ENCODE measurements around the gene TAL1.

TAL1 gene

DNA sequence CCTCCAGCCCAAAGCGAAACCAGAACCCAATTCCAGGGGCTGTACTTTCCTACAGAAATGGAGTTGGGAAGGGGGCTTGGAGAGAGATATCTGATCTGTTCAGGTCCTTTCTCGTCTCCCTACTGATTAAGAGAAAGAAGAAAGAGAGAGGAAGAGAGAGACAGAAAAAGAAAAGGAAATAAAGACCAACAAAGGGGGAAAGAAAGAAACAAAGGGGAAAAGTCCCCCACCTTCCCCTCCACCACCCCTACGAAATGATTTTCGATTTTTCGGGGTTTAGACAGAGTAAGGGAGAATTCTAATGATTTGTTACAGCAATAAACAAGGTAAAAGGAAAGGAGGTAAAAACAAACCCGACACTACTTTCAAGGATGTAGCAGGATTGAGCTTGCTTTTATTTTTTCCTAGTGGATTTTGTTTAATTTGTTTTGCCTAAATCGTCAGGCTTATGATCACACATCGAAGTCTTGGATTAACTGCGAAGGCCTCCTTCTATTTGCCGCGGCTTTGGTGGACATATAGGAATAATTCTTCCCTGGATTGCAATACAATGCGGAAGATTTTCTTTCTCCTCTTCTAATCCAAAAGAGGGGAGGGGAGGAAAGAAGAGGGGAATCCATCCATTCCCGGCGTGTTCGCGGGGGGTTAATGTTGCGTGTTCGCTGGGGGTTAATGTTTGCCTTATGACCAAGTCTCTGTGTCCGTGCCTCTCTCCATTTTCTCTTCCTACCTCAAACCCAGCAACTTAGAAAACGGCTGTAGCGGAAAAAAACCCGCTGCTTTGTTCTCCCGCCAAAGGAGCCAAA, 1.9 kb downstream of the TAL1 start:
- FAIRE-seq (no peak), DNase-seq (ENCODE audit: insufficient read length, low spot score) (no peak)

DNA sequence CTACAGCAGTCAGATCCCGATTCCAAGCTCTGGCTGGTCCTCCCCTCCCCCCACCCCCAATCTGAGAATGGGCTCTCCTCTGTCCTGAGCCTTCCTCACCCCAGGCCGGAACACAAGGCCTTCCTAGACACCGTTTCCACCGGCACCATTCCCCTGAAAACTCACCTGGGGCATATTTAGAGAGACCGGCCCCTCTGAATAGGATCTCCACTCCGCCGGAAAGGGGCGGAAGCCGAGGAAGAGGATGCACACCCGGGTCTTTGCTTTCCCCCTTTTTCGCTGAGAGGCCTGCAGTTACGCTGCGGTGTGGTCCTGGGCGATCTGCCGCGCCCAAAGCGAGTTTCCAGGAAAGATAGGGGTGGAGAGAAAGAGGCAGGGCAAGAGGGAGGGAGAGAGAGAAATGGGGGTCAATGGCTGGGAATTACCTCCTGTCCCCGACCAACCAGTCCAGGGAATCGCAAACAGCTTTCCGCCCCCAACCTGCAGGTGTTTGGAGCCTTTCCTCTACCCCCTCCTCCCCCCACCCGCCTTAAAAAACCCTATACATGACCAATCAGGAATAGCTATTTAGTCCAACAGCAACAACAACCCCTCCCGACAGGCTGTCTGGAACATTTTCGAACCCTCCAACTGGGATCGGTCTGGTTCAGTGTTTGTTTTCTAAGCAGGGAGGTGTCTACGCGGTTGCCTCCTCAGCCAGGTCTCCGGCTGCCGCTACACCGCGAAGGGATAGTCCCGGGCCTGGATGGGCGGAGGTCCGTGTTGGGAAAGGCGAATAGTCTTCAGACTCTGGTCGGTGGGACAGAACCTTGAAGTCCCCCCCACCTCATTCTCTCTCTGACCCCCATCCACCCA, 2.8 kb downstream of the TAL1 start:
- DNase-seq (ENCODE audit: insufficient read length, low spot score), result no peak
- FAIRE-seq, result no peak

DNA sequence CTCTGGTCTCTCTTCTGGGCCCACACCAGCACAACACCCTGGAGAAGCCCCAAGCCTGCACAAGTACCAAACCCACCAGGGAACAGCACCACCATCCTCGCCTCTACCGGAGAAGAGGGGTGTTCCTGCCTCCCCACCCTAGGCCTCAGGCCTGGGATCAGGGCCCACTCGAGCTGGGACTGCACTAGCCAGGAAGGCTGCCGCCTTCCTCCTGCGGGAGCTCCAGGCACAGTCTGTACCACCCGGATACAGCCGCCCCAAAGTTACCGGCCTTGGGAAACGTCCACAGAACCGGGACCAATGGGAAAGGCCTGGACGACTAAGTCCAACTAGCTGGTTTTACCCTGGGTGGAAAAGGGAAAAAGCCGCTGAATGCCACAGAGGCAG, 3.4 kb downstream of the TAL1 start:
- DNase-seq (ENCODE audit: insufficient read length, low spot score) (no peak), FAIRE-seq (no peak)

GRCh38 chr1:47227341-47228232, 4.4 kb downstream of the TAL1 start:
- DNase-seq (ENCODE audit: insufficient read length, low spot score) (no peak), FAIRE-seq (no peak)

DNA sequence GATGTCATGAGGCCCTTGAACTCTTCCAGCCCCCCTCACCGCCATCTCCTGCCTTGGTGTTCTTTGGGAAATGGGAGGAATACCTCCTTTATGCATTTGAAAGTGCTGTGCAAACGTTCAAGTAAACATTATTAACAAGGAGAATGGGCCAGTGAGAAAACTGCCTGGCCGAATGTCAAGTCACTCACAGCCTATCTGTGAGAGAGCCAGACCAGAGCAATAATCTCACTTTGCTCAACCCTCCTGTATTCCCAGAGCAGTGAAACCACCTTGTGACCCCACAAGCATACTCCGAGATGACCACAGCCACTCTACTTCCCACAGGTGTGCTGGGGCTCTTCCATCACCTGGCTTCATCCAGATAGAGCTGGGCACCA, 5.2 kb downstream of the TAL1 start:
- no peak for FAIRE-seq
- no peak for DNase-seq (ENCODE audit: insufficient read length, low spot score)

DNA sequence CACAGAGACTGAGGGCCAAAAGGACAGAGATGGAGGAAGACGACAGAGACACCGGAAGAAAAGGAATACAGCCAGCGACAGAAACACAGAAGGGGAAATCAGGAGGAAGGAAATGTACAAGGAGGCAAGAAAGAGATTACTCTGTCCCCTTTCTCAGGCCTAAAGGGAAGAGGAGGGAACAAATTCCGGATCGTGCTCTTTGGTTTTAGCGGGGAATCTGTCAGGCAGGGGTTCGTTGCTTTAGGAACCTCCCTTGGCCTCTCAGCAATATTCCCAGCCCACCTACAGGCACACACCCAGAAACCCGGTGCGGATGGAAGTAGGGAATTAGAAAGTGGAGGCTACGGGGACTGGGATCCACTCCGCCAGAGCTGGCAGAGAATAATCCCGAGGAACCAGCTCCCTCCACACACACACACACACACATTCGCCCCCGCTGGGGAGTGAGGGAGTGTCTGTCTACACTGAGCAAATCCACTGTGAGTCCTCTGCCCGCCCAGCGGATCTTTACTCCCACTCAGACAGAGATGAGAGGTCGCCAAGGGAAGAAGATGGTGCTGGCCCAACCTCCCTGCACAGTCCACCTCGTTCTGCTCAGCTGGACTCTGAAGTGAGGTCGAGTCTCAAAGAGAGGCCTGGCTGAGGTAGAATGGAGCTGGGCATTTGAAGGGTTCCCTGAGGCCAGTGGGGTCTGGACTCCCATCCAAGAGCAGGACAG, 5.7 kb downstream of the TAL1 start:
- FAIRE-seq, result no peak
- DNase-seq (ENCODE audit: insufficient read length, low spot score), result no peak

GRCh38 chr1:47225430-47226100, 6.5 kb downstream of the TAL1 start:
- DNase-seq (ENCODE audit: insufficient read length, low spot score) (no peak), FAIRE-seq (no peak)

GRCh38 chr1:47224676-47225399, 7.2 kb downstream of the TAL1 start:
- DNase-seq (ENCODE audit: insufficient read length, low spot score), result no peak
- FAIRE-seq, result no peak

DNA sequence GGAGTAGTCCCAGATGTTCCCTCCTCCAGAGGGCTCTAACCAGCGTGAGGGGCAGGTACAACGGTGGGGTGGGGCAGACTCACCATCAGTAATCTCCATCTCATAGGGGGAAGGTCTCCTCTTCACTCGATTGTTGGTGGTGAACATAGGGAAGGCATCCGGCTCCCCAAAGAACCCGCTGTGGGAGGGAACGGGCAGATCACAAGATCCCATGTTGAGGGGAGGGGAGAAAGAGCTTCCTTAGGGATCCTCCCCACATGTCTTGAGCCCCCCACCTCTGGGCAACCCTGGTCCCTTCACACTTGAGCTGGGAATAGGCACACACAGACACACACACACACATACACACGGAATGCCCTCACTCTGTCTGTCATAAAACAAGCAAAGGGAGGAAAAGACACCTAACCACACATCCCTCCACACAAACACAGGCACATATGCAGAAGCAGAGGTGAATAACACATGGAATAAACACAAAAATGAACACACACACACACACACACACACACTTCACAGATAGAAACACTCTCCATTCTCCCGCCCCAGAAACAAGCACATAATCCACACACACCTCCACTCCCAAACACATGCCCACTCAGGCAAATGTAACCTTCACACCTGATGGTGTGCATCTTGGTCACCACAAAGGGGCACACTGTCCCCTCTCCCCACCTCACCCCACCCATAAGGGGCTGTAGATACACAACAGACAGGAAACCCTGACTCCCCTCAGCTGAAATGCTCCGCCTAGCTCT, 7.9 kb downstream of the TAL1 start:
- no peak for DNase-seq (ENCODE audit: insufficient read length, low spot score)
- no peak for FAIRE-seq

GRCh38 chr1:47223174-47223920, 8.7 kb downstream of the TAL1 start:
- FAIRE-seq (no peak), DNase-seq (ENCODE audit: insufficient read length, low spot score) (no peak)

GRCh38 chr1:47222476-47222875, 9.5 kb downstream of the TAL1 start:
- DNase-seq (ENCODE audit: insufficient read length, low spot score) (no peak), FAIRE-seq (no peak)

DNA sequence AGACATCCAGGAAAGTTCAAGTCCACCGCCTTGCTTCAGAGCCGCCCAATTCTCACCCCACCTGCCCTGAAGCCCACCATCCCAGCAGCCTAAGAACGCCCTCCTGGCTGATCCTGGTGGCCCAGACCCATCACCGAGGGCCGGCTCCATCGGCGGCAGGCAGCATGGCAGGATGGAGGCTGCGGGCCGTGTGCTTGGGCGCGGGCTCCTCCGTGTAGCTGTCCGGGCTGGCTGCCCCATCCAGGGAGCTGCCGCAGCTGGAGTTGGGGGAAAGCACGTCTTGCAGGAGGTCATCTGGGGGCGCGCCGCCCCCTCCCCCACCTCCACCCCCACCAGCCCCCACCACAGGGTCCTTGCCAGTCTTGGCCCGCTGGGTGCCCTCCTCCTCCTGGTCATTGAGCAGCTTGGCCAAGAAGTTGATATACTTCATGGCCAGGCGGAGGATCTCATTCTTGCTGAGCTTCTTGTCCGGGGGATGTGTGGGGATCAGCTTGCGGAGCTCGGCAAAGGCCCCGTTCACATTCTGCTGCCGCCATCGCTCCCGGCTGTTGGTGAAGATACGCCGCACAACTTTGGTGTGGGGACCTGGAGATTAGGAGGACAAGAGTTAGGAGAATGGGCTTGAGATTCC, 12.3 kb downstream of the TAL1 start:
- no peak for DNase-seq (ENCODE audit: insufficient read length, low spot score)
- FAIRE-seq, result no peak

- no peak for FAIRE-seq
These were observed 13.0 kb downstream of the TAL1 start for GRCh38 chr1:47219001-47219400.

GRCh38 chr1:47216278-47217059, 15.6 kb downstream of the TAL1 start:
- FAIRE-seq, result no peak
- DNase-seq (ENCODE audit: insufficient read length, low spot score), result no peak

More at GRCh38 chr1:47219001-47219400, 13.0 kb downstream of the TAL1 start:
- DNase-seq (ENCODE audit: insufficient read length, low spot score), result no peak

- DNase-seq (ENCODE audit: insufficient read length, low spot score) (no peak), FAIRE-seq (no peak)
These were observed 16.3 kb downstream of the TAL1 start for GRCh38 chr1:47215713-47216112.

DNA sequence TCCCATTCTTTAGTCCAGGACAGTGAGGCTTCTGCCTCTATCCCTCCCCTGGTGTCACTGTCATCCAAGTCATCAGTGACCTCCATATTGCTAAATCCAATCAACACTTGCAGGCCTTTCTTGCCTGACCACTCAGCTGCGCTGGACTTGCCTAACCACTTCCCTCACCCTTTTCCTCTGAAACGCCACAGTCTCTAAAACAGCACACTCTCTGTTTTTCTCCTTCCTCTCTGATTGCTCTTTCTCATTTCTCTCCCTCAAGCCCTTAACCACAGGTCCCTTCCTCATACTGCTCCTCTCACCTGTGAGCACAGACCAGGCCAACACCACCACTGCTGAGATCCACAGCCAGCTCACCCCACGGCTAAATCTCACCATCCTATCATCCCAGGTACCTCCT, 17.5 kb downstream of the TAL1 start:
- no peak for FAIRE-seq
- no peak for DNase-seq (ENCODE audit: insufficient read length, low spot score)

Data from HTR-8/SVneo (cell line).